Neural cell (in vitro differentiated cells): ENCODE data around the gene HS6ST2.

Experiments used
- CTCF ChIP-seq: fragments of 450-650 bp; IDR thresholded peaks from 2 replicates; pipeline ENCODE4 v1.5.1; 2014; ENCODE audit warnings: antibody characterized with exemption, mild to moderate bottlenecking, moderate library complexity; ENCODE audit not compliant: poor library complexity, severe bottlenecking
- EP300 ChIP-seq: fragments of 450-650 bp; conservative IDR thresholded peaks from 2 replicates; pipeline ENCODE4 v1.6.1; 2014; ENCODE audit warnings: antibody characterized with exemption, mild to moderate bottlenecking, moderate library complexity; ENCODE audit not compliant: poor library complexity, severe bottlenecking
- MXI1 ChIP-seq: fragments of 450-650 bp; conservative IDR thresholded peaks from 2 replicates; pipeline ENCODE4 v1.6.1; 2014; ENCODE audit warnings: antibody characterized with exemption, mild to moderate bottlenecking; ENCODE audit not compliant: poor library complexity, severe bottlenecking

GRCh38 chrX:132689612-132690563, 268.5 kb downstream of the HS6ST2 start:
- TF ChIP-seq CTCF (no peak), MXI1 (no peak), EP300 (no peak)
